Neural progenitor cell (in vitro differentiated cells): ENCODE measurements around the gene CEP89. TPM values are rescaled to one million over a fixed set of nuclear protein-coding genes. Genes with fewer than 3 reads are reported as not detected.

Source experiments
- DNase-seq: peaks from one replicate; pipeline ENCODE4 v3.0.0-alpha.2; 2016; ENCODE audit warnings: low spot score
- H2AFZ ChIP-seq: fragments of 200-600 bp; sonication (generic); replicated peaks from 2 replicates; pipeline ENCODE4 v1.6.1; 2016; ENCODE audit warnings: antibody characterized with exemption
- H3F3A ChIP-seq: fragments of 200-600 bp; sonication (generic); 2 replicates; pipeline ENCODE4 v1.6.1; 2016; ENCODE audit warnings: antibody characterized with exemption, low read depth
- H3K27ac ChIP-seq: fragments of 200-600 bp; sonication (generic); 2 replicates; pipeline ENCODE4 v1.5.1; 2016; ENCODE audit warnings: mild to moderate bottlenecking
- H3K27me3 ChIP-seq: fragments of 200-600 bp; sonication (generic); 2 replicates; pipeline ENCODE4 v1.6.1; 2016; ENCODE audit warnings: mild to moderate bottlenecking, moderate library complexity
- H3K36me3 ChIP-seq: fragments of 200-600 bp; sonication (generic); 2 replicates; pipeline ENCODE4 v1.5.1; 2016
- H3K4me1 ChIP-seq: fragments of 200-600 bp; sonication (generic); 2 replicates; pipeline ENCODE4 v1.6.1; 2016; ENCODE audit warnings: mixed run types
- H3K4me2 ChIP-seq: fragments of 200-600 bp; sonication (generic); 2 replicates; pipeline ENCODE4 v1.6.1; 2016
- H3K4me3 ChIP-seq: fragments of 200-600 bp; sonication (generic); 2 replicates; pipeline ENCODE4 v1.5.1; 2016
- H3K79me2 ChIP-seq: fragments of 200-600 bp; sonication (generic); 2 replicates; pipeline ENCODE4 v1.6.1; 2016; ENCODE audit warnings: low read depth
- H3K9ac ChIP-seq: fragments of 200-600 bp; sonication (generic); 2 replicates; pipeline ENCODE4 v1.6.1; 2016
- H3K9me3 ChIP-seq: fragments of 200-600 bp; sonication (generic); 2 replicates; pipeline ENCODE4 v1.5.1; 2016; ENCODE audit warnings: low read depth
- H4K20me1 ChIP-seq: fragments of 200-600 bp; sonication (generic); 2 replicates; pipeline ENCODE4 v1.6.1; 2016; ENCODE audit warnings: low read depth
- H3K27ac Mint-ChIP-seq: 3 replicates; pipeline ENCODE4 v1.8.0; 2021; ENCODE audit warnings: mixed read lengths
- H3K27me3 Mint-ChIP-seq: 2 replicates; pipeline ENCODE4 v1.8.0; 2022; ENCODE audit warnings: low read depth, mild to moderate bottlenecking, inconsistent platforms, moderate library complexity, mixed read lengths; ENCODE audit not compliant: insufficient read depth
- H3K36me3 Mint-ChIP-seq: 3 replicates; pipeline ENCODE4 v1.8.0; 2021; ENCODE audit warnings: mixed read lengths
- H3K4me1 Mint-ChIP-seq: 3 replicates; pipeline ENCODE4 v1.8.0; 2021; ENCODE audit warnings: mixed read lengths
- H3K4me3 Mint-ChIP-seq: 3 replicates; pipeline ENCODE4 v1.8.0; 2021; ENCODE audit warnings: mild to moderate bottlenecking, moderate library complexity, mixed read lengths
- H3K9me3 Mint-ChIP-seq: 3 replicates; pipeline ENCODE4 v1.8.0; 2020; ENCODE audit warnings: mixed read lengths
- CTCF ChIP-seq: fragments of 200-600 bp; sonication (generic); IDR thresholded peaks from 2 replicates; pipeline ENCODE4 v1.5.1; 2017; ENCODE audit warnings: antibody characterized with exemption, mild to moderate bottlenecking
- EZH2 ChIP-seq: fragments of 200-600 bp; sonication (generic); IDR thresholded peaks from 2 replicates; pipeline ENCODE4 v1.6.1; 2017; ENCODE audit warnings: antibody characterized with exemption, mild to moderate bottlenecking, moderate library complexity
- EZH2phosphoT487 ChIP-seq: fragments of 200-600 bp; sonication (generic); IDR thresholded peaks from 2 replicates; pipeline ENCODE4 v1.6.1; 2017; ENCODE audit warnings: antibody characterized with exemption
- total RNA-seq: library from RNA; depleted of rRNA; stranded (reverse); fragments of >200 nt; gene quantifications from 2 replicates; pipeline ENCODE4 v1.2.3, GENCODE V29; 2015; ENCODE audit warnings: low replicate concordance

The CEP89 gene
- total RNA-seq, 1 donor from 2014 or later, result 26.1 TPM

- H3K9me3 Mint-ChIP-seq, result no peaks in the 10 kb centered on the region
- Histone ChIP-seq H3K9me3 (no peaks in the 10 kb centered on the region), H3K4me3 (no peak overlapping the region), H3K9ac (no peak overlapping the region), H2AFZ (no peak overlapping the region), H3K27ac (no peak overlapping the region), H3K36me3 (no peaks in the 10 kb centered on the region), H3K79me2 (no peaks in the 10 kb centered on the region), H3K27me3 (no peaks in the 10 kb centered on the region), H3K4me2 (no peak overlapping the region), H3F3A (no peaks in the 10 kb centered on the region), H3K4me1 (no peaks in the 10 kb centered on the region), H4K20me1 (no peaks in the 10 kb centered on the region)
- no peak overlapping the region for H3K4me3 Mint-ChIP-seq
- peaks cover 40% of the 10 kb centered on the region for H3K36me3 Mint-ChIP-seq
- H3K27ac Mint-ChIP-seq, result no peak overlapping the region
- no peak for DNase-seq
- peaks cover 2% of the 10 kb centered on the region for H3K27me3 Mint-ChIP-seq
- H3K4me1 Mint-ChIP-seq, result no peaks in the 10 kb centered on the region
- TF ChIP-seq CTCF (no peak), EZH2 (no peak), EZH2phosphoT487 (no peak)
Measured at GRCh38 chr19:32909257-32909656, 62.5 kb downstream of the CEP89 start.

GRCh38 chr19:32908641-32909190, 63.0 kb downstream of the CEP89 start:
- DNase-seq, result no peak
- no peak for TF ChIP-seq EZH2
- TF ChIP-seq EZH2phosphoT487, result no peak
- TF ChIP-seq CTCF, result no peak
- Histone ChIP-seq H3K79me2 (no peaks in the 10 kb centered on the region), H3K9ac (no peak overlapping the region), H3K4me1 (no peaks in the 10 kb centered on the region), H3K4me3 (no peak overlapping the region), H3K27ac (no peak overlapping the region), H2AFZ (no peak overlapping the region), H3K36me3 (no peaks in the 10 kb centered on the region), H3F3A (no peaks in the 10 kb centered on the region), H3K27me3 (no peaks in the 10 kb centered on the region), H3K4me2 (no peak overlapping the region), H3K9me3 (no peaks in the 10 kb centered on the region), H4K20me1 (no peaks in the 10 kb centered on the region)
- no peaks in the 10 kb centered on the region for H3K9me3 Mint-ChIP-seq
- no peak overlapping the region for H3K27ac Mint-ChIP-seq
- peaks cover 42% of the 10 kb centered on the region for H3K36me3 Mint-ChIP-seq
- H3K4me1 Mint-ChIP-seq, result no peaks in the 10 kb centered on the region
- H3K27me3 Mint-ChIP-seq, result peaks cover 2% of the 10 kb centered on the region
- no peak overlapping the region for H3K4me3 Mint-ChIP-seq

- Histone ChIP-seq H3K4me3 (no peak overlapping the region), H3K27ac (no peak overlapping the region), H2AFZ (no peak overlapping the region), H3K9ac (no peak overlapping the region), H3K9me3 (no peaks in the 10 kb centered on the region), H3F3A (no peaks in the 10 kb centered on the region), H3K36me3 (no peaks in the 10 kb centered on the region), H4K20me1 (no peaks in the 10 kb centered on the region), H3K79me2 (no peaks in the 10 kb centered on the region), H3K4me2 (no peak overlapping the region), H3K27me3 (no peaks in the 10 kb centered on the region), H3K4me1 (no peaks in the 10 kb centered on the region)
- no peak for TF ChIP-seq EZH2
- TF ChIP-seq CTCF, result no peak
- no peak for TF ChIP-seq EZH2phosphoT487
- Mint-ChIP-seq H3K36me3 (peaks cover 36% of the 10 kb centered on the region), H3K9me3 (no peaks in the 10 kb centered on the region), H3K4me3 (no peak overlapping the region), H3K27ac (no peak overlapping the region), H3K4me1 (peaks cover 2% of the 10 kb centered on the region), H3K27me3 (no peaks in the 10 kb centered on the region)
- no peak for DNase-seq
Measured at GRCh38 chr19:32902448-32902847, 69.3 kb downstream of the CEP89 start.
